ENCODE results near the gene ZBTB20.

ZBTB20 gene

GRCh38 chr3:114506591-114507300 is 640.3 kb downstream of the ZBTB20 start:
- Histone ChIP-seq H3K4me2 (ENCODE audit: insufficient read depth, low read length) (no peak overlapping the region), H3K4me3 (ENCODE audit: low read depth in 1 of 2, low read length in 2 of 2) (no peak overlapping the region), H2AFZ (ENCODE audit: low read depth, low read length) (no peak overlapping the region), H3K36me3 (ENCODE audit: insufficient read depth, low read length) (no peaks in the 10 kb centered on the region), H4K20me1 (ENCODE audit: insufficient read depth, low read length) (no peaks in the 10 kb centered on the region), H3K79me2 (ENCODE audit: insufficient read depth, low read length) (no peaks in the 10 kb centered on the region), H3K27me3 (ENCODE audit: insufficient read depth, low read length, poor library complexity) (no peaks in the 10 kb centered on the region), H3K27ac (ENCODE audit: low read length) (no peak overlapping the region), H3K9ac (ENCODE audit: low read depth, low read length) (no peak overlapping the region), H3K4me1 (ENCODE audit: insufficient read depth, low read length) (peaks cover 13% of the 10 kb centered on the region), H3K9me3 (ENCODE audit: insufficient read depth, low read length, severe bottlenecking) (no peaks in the 10 kb centered on the region)
- DNase-seq (no peak), ATAC-seq (ENCODE audit: insufficient read depth, low read depth) (no peak)
- no peak for TF ChIP-seq EZH2 (IDR thresholded peaks at IDR 0.05; ENCODE audit: borderline replicate concordance, low read depth, low read length, severe bottlenecking)
- no peak for TF ChIP-seq CTCF (IDR thresholded peaks at IDR 0.05; ENCODE audit: borderline replicate concordance, extremely low read depth, low read length, poor library complexity, severe bottlenecking)

DNA sequence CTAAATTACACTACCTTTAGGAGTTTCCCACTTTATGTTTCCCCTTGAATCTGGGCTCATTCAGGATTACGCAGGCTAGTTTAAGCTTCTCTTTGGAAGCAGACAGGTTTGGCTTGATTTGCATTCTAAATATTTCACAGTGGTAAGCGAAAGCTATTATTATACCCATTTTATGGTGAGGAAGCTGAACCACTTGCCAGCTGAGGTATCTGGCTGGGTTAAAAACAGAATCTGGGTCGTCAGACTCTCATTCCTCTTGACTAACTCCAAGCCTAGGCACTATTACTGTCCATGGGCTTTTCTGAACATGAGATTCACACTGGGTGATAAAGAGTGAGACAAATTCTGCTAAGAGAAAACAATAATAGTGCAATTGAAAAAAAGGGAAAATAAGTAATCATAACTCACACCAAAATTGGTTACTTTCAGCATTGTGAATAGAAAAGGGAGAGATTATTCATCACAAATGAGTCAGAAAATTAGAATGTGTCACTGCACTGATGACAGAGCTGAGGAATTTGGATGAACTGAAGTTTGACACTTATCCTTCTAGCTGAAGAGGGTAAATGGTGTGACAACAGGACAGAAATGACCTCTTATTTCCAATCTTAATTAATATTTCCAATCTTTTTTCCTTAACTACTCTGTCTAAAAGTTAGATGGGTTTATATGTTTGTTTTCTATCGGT is 642.0 kb downstream of the ZBTB20 start:
- Histone ChIP-seq H3K4me2 (ENCODE audit: insufficient read depth, low read length) (no peak overlapping the region), H4K20me1 (ENCODE audit: insufficient read depth, low read length) (peaks cover 7% of the 10 kb centered on the region; the same call in 1 of the 2 replicates), H3K4me1 (ENCODE audit: insufficient read depth, low read length) (peaks cover 19% of the 10 kb centered on the region), H3K27me3 (ENCODE audit: insufficient read depth, low read length, poor library complexity) (no peaks in the 10 kb centered on the region), H3K9me3 (ENCODE audit: insufficient read depth, low read length, severe bottlenecking) (no peaks in the 10 kb centered on the region), H2AFZ (ENCODE audit: low read depth, low read length) (no peak overlapping the region), H3K79me2 (ENCODE audit: insufficient read depth, low read length) (no peaks in the 10 kb centered on the region), H3K27ac (ENCODE audit: low read length) (no peak overlapping the region), H3K4me3 (ENCODE audit: low read depth in 1 of 2, low read length in 2 of 2) (no peak overlapping the region), H3K9ac (ENCODE audit: low read depth, low read length) (no peak overlapping the region), H3K36me3 (ENCODE audit: insufficient read depth, low read length) (no peaks in the 10 kb centered on the region)
- DNase-seq, result no peak
- ATAC-seq (ENCODE audit: insufficient read depth, low read depth), result no peak
- no peak for TF ChIP-seq CTCF (IDR thresholded peaks at IDR 0.05; ENCODE audit: borderline replicate concordance, extremely low read depth, low read length, poor library complexity, severe bottlenecking)
- no peak for TF ChIP-seq EZH2 (IDR thresholded peaks at IDR 0.05; ENCODE audit: borderline replicate concordance, low read depth, low read length, severe bottlenecking)

DNA sequence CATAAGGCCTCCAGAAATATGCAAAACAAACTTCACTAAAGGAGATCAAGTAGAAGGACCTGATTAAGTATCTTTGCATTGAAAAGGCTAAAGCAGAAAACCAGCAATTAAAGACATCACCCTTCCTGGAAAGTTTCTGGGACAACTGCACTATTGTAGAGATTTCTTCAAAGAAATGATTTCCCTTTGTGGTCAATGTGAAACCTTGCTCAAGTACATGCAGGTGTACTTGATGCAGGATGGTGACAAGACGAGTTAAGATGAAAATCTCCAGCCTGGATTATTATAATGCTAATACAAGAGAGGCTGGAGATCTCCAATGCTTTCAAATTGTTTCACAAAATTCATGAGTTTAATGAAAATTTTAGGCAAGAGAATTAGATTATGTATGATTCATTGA is 644.9 kb downstream of the ZBTB20 start:
- TF ChIP-seq EZH2 (IDR thresholded peaks at IDR 0.05; ENCODE audit: borderline replicate concordance, low read depth, low read length, severe bottlenecking) (no peak), CTCF (IDR thresholded peaks at IDR 0.05; ENCODE audit: borderline replicate concordance, extremely low read depth, low read length, poor library complexity, severe bottlenecking) (no peak)
- Histone ChIP-seq H3K4me1 (ENCODE audit: insufficient read depth, low read length) (peaks cover 35% of the 10 kb centered on the region), H3K9me3 (ENCODE audit: insufficient read depth, low read length, severe bottlenecking) (no peaks in the 10 kb centered on the region)

More for the DNA sequence above, 644.9 kb downstream of the ZBTB20 start:
- Histone ChIP-seq H3K36me3 (ENCODE audit: insufficient read depth, low read length) (no peaks in the 10 kb centered on the region), H3K4me2 (ENCODE audit: insufficient read depth, low read length) (no peak overlapping the region), H3K27ac (ENCODE audit: low read length) (no peak overlapping the region), H4K20me1 (ENCODE audit: insufficient read depth, low read length) (peaks cover 23% of the 10 kb centered on the region), H3K4me3 (ENCODE audit: low read depth in 1 of 2, low read length in 2 of 2) (no peak overlapping the region), H3K79me2 (ENCODE audit: insufficient read depth, low read length) (no peaks in the 10 kb centered on the region), H2AFZ (ENCODE audit: low read depth, low read length) (no peak overlapping the region), H3K9ac (ENCODE audit: low read depth, low read length) (no peak overlapping the region), H3K27me3 (ENCODE audit: insufficient read depth, low read length, poor library complexity) (no peaks in the 10 kb centered on the region)
- DNase-seq (no peak), ATAC-seq (ENCODE audit: insufficient read depth, low read depth) (peak; percentile 27; the same call in 2 of the 3 replicates)

Measured in DND-41 (cell line).